B cell (primary cell): ENCODE measurements around the gene HTT. TPM values are rescaled to one million over a fixed set of nuclear protein-coding genes. Genes with fewer than 3 reads are reported as not detected.

Experiments used
- ATAC-seq: fragments of 200-7000 bp; cut with Tn5 transposase; one replicate; pipeline ENCODE4 v1.10.0; 2021; ENCODE audit warnings: low read depth, mild to moderate bottlenecking, moderate number of reproducible peaks, moderate library complexity
- CTCF ChIA-PET: fragments of 350-600 bp; sonication (Branson Sonifier 250); formaldehyde crosslinking; loops from one replicate; lab custom pipeline; 2021; ENCODE audit warnings: antibody characterized with exemption, inconsistent platforms; lab: Charles Lee
- POLR2A ChIA-PET: fragments of 350-600 bp; sonication (Branson Sonifier 250); formaldehyde crosslinking; loops from one replicate; lab custom pipeline; 2021; ENCODE audit warnings: antibody characterized with exemption; lab: Charles Lee
- DNase-seq: peaks from one replicate; pipeline ENCODE4 v3.0.0; 2013
- H2AFZ ChIP-seq: 2 replicates; pipeline ENCODE4 v1.6.1; 2012; ENCODE audit warnings: mild to moderate bottlenecking, low read depth, low read length; ENCODE audit not compliant: insufficient read depth, poor library complexity, severe bottlenecking
- H3K27ac ChIP-seq, 2 donors: 1 replicate in 1 of 2; 2 replicates in 1 of 2; pipeline ENCODE4 v1.5.1; 2012 to 2013; ENCODE audit warnings: low read length in 2 of 2, mild to moderate bottlenecking in 2 of 2, moderate library complexity in 1 of 2
- H3K27me3 ChIP-seq, 4 experiments: fragments of 200-600 bp in 1 of 4; sonication (generic) in 1 of 4; replicated peaks in 1 of 4; 1 replicate in 2 of 4; 2 replicates in 2 of 4; pipeline versions ENCODE4 v1.6.1 to v1.7.0; 2013 to 2016; ENCODE audit warnings: low read length in 3 of 4, mild to moderate bottlenecking in 2 of 4, mixed read lengths in 1 of 4, moderate library complexity in 1 of 4; ENCODE audit not compliant: insufficient read depth in 4 of 4, control insufficient read depth in 3 of 4; ENCODE audit errors: control extremely low read depth in 1 of 4
- H3K36me3 ChIP-seq, 2 experiments: replicated peaks in 1 of 2; 1 replicate in 1 of 2; 2 replicates in 1 of 2; pipeline versions ENCODE4 v1.6.1 to v1.7.1; 2013; ENCODE audit warnings: low read length in 1 of 2; ENCODE audit not compliant: insufficient read depth in 2 of 2, control insufficient read depth in 1 of 2; ENCODE audit errors: control extremely low read depth in 1 of 2, extremely low read depth in 1 of 2
- H3K4me1 ChIP-seq, 2 donors: fragments of 200-600 bp in 1 of 2; sonication (generic) in 1 of 2; 1 replicate in 1 of 2; 2 replicates in 1 of 2; pipeline versions ENCODE4 v1.5.1 to v1.6.1; 2013 to 2017; ENCODE audit warnings: low read length in 2 of 2; ENCODE audit not compliant: control insufficient read depth in 2 of 2, insufficient read depth in 2 of 2
- H3K4me2 ChIP-seq: replicated peaks from 2 replicates; pipeline ENCODE3; 2012; ENCODE audit warnings: mild to moderate bottlenecking, low read depth, low read length; ENCODE audit not compliant: poor library complexity, severe bottlenecking
- H3K4me3 ChIP-seq, 5 experiments: fragments of 200-600 bp in 1 of 5; sonication (generic) in 1 of 5; 1 replicate in 3 of 5; 2 replicates in 2 of 5; pipeline versions ENCODE4 v1.5.1 to v1.7.0; 2011 to 2016; ENCODE audit warnings: low read length in 4 of 5, mild to moderate bottlenecking in 4 of 5, low read depth in 2 of 5, control low read depth in 1 of 5, moderate library complexity in 1 of 5; ENCODE audit not compliant: insufficient read depth in 1 of 5; ENCODE audit errors: control extremely low read depth in 1 of 5, extremely low read depth in 1 of 5
- H3K79me2 ChIP-seq: fragments of 200-600 bp; sonication (generic); one replicate; pipeline ENCODE4 v1.6.0; 2016; ENCODE audit warnings: low read length; ENCODE audit not compliant: control insufficient read depth, insufficient read depth
- H3K9ac ChIP-seq: fragments of 200-600 bp; sonication (generic); 2 replicates; pipeline ENCODE4 v1.6.1; 2017; ENCODE audit warnings: mild to moderate bottlenecking, low read length, moderate library complexity
- H3K9me3 ChIP-seq, 3 donors: one replicate each; pipeline versions ENCODE4 v1.6.1 to v1.7.1; 2013; ENCODE audit warnings: low read length in 2 of 3; ENCODE audit not compliant: control insufficient read depth in 2 of 3, insufficient read depth in 1 of 3; ENCODE audit errors: control extremely low read depth in 1 of 3
- H4K20me1 ChIP-seq: 2 replicates; pipeline ENCODE4 v1.6.0; 2012; ENCODE audit warnings: mild to moderate bottlenecking, low read length; ENCODE audit not compliant: insufficient read depth, control insufficient read depth, poor library complexity, severe bottlenecking
- H3K27ac Mint-ChIP-seq: one replicate; pipeline ENCODE4 v1.8.0; 2021; ENCODE audit warnings: mixed read lengths
- H3K27me3 Mint-ChIP-seq: one replicate; pipeline ENCODE4 v1.8.0; 2021; ENCODE audit warnings: mixed read lengths
- H3K4me1 Mint-ChIP-seq: one replicate; pipeline ENCODE4 v1.8.0; 2021; ENCODE audit warnings: mixed read lengths
- H3K4me3 Mint-ChIP-seq: one replicate; pipeline ENCODE4 v1.8.0; 2021; ENCODE audit warnings: mixed read lengths
- H3K9me3 Mint-ChIP-seq: one replicate; pipeline ENCODE4 v1.8.0; 2022; ENCODE audit warnings: mixed read lengths; ENCODE audit not compliant: insufficient read depth
- EZH2 ChIP-seq: IDR thresholded peaks from 2 replicates; pipeline ENCODE4 v1.6.1; 2012; ENCODE audit warnings: borderline replicate concordance, low read depth, mild to moderate bottlenecking, moderate library complexity, low read length; ENCODE audit not compliant: insufficient read depth, poor library complexity, severe bottlenecking
- WGBS: methylation state at CpG from one replicate; pipeline ENCODE4 v1.1.5; 2013; ENCODE audit warnings: missing lambda C conversion rate; ENCODE audit not compliant: insufficient coverage; 5-methylcytosine and 5-hydroxymethylcytosine counted together
- intact Hi-C: fragments of 100-400 bp; cut with micrococcal nuclease; formaldehyde crosslinking; loops from one replicate; pipeline ENCODE4 v1.10.0; 2022
- polyA plus RNA-seq: library from polyadenylated mRNA; depleted of rRNA; stranded (reverse); fragments of >200 nt; gene quantifications from 2 replicates; pipeline ENCODE4 v1.2.3, GENCODE V29; 2012
- total RNA-seq, 2 donors: library from RNA; stranded (reverse); fragments of 120-200 nt in 1 of 2; gene quantifications; 1 replicate in 1 of 2; 2 replicates in 1 of 2; pipeline versions ENCODE4 v1.2.3 to v1.2.4, GENCODE V29; 2013 to 2022
- TF ChIP-seq, protein P1 (sequence below): fragments of 200-600 bp; IDR thresholded peaks from one replicate; pipeline ENCODE4 v1.8.0; 2022; ENCODE audit warnings: antibody characterized with exemption, mild to moderate bottlenecking

HTT gene
- total and polyA plus RNA-seq, 2 donors (not counting 1 experiment from before 2014, with no cell fraction given), result 52.8 to 195 TPM

DNA sequence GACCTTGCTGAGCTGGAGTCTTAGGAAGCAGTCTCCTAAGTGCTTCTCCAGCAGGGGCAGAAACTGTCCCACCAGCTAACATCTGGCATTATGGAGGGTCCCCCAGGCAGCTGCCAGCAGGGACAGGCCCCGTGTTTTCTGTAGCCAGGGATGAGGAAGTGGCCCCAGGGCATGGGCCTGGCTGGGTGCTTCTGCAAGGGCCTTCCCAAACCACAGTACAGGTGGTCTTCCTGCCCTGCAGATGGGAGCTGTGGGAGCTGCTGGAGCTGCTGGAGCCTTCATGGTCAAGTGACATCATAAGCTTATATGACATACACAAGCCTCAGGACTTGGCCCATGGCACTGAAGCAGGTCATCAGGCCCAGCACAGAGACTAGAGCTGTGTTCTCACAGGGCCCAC, 169.5 kb downstream of the HTT start:
- POLR2A ChIA-PET, result no interaction called here
- Histone ChIP-seq H4K20me1 (no peaks in the 10 kb centered on the region), H3K27me3 (no peaks in the 10 kb centered on the region), H2AFZ (no peak overlapping the region), H3K27ac (no peak overlapping the region), H3K9me3 (no peaks in the 10 kb centered on the region), H3K79me2 (no peaks in the 10 kb centered on the region), H3K36me3 (peaks cover 0 to 27% of the 10 kb centered on the region in 2 experiments), H3K4me1 (no peaks in the 10 kb centered on the region), H3K9ac (no peak overlapping the region), H3K4me3 (no peak overlapping the region), H3K4me2 (no peak overlapping the region)
- no peak for TF ChIP-seq EZH2
- TF ChIP-seq, protein P1, sequence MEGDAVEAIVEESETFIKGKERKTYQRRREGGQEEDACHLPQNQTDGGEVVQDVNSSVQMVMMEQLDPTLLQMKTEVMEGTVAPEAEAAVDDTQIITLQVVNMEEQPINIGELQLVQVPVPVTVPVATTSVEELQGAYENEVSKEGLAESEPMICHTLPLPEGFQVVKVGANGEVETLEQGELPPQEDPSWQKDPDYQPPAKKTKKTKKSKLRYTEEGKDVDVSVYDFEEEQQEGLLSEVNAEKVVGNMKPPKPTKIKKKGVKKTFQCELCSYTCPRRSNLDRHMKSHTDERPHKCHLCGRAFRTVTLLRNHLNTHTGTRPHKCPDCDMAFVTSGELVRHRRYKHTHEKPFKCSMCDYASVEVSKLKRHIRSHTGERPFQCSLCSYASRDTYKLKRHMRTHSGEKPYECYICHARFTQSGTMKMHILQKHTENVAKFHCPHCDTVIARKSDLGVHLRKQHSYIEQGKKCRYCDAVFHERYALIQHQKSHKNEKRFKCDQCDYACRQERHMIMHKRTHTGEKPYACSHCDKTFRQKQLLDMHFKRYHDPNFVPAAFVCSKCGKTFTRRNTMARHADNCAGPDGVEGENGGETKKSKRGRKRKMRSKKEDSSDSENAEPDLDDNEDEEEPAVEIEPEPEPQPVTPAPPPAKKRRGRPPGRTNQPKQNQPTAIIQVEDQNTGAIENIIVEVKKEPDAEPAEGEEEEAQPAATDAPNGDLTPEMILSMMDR, result no peak
- H3K27ac Mint-ChIP-seq, result no peak overlapping the region
- CTCF ChIA-PET, result no interaction called here
- no peaks in the 10 kb centered on the region for H3K27me3 Mint-ChIP-seq
- no peak for ATAC-seq
- WGBS, result 0% methylated on average over 1 of the region's 1 CpG
- no peak overlapping the region for H3K4me3 Mint-ChIP-seq
- peaks cover 1% of the 10 kb centered on the region for H3K4me1 Mint-ChIP-seq
- no peaks in the 10 kb centered on the region for H3K9me3 Mint-ChIP-seq
- intact Hi-C loops, result no loop called here
- no peak for DNase-seq

DNA sequence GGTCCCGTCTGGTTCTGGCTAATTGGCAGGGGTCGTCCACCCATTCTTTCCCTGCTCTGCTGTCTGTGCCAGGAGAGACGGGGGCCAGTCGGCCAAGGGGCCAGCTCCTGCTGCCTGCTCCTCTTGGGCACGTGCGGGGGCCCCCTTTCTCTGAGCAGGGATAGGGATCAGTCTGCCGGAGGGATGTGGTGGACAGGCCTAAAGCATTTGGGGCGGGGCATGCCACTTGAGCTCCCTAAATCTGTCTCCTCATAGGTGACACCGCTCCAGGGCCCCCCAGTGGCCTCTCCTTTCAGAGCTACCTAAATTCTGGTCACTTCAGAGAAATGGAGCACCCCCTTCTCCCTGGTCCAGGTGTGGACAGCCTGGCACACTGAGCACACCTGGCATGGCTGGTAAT, 170.3 kb downstream of the HTT start:
- Histone ChIP-seq H3K36me3 (peaks cover 0 to 20% of the 10 kb centered on the region in 2 experiments), H3K9me3 (no peaks in the 10 kb centered on the region), H3K27ac (no peak overlapping the region), H3K4me2 (no peak overlapping the region), H3K79me2 (no peaks in the 10 kb centered on the region), H2AFZ (no peak overlapping the region), H3K27me3 (no peaks in the 10 kb centered on the region), H3K4me1 (no peaks in the 10 kb centered on the region), H4K20me1 (no peaks in the 10 kb centered on the region), H3K9ac (no peak overlapping the region), H3K4me3 (no peak overlapping the region)
- Mint-ChIP-seq H3K4me1 (peaks cover 1% of the 10 kb centered on the region), H3K27me3 (no peaks in the 10 kb centered on the region), H3K4me3 (no peak overlapping the region), H3K9me3 (no peaks in the 10 kb centered on the region), H3K27ac (no peak overlapping the region)
- no peak for DNase-seq
- intact Hi-C loops, result no loop called here
- ChIA-PET POLR2A (no interaction called here), CTCF (no interaction called here)
- 94% methylated on average over 9 of the region's 9 CpGs for WGBS
- ATAC-seq, result no peak
- TF ChIP-seq, protein P1, result no peak
